H1 (cell line): ENCODE data around the gene C3orf18. TPM values are rescaled to one million over a fixed set of nuclear protein-coding genes. Genes with fewer than 3 reads are reported as not detected.

Experiments used
- BRCA1 ChIP-seq: IDR thresholded peaks from 2 replicates; pipeline ENCODE4 v1.6.1; 2012; ENCODE audit warnings: low read depth, low read length, improper control_type of control experiment
- MAFK ChIP-seq: IDR thresholded peaks from 2 replicates; pipeline ENCODE4 v1.6.1; 2012; ENCODE audit warnings: low read depth, mild to moderate bottlenecking, improper control_type of control experiment, low read length
- RNF2 ChIP-seq: fragments of 200-900, 300-1000 bp; sonication (generic); IDR thresholded peaks from 2 replicates; pipeline ENCODE4 v1.7.1; 2016; ENCODE audit warnings: borderline replicate concordance, low read depth, mild to moderate bottlenecking, antibody characterized with exemption, low read length; ENCODE audit not compliant: poor library complexity, severe bottlenecking; ENCODE audit errors: missing control alignments
- polyA plus RNA-seq, 7 experiments: library from polyadenylated mRNA; depleted of rRNA in 3 of 7; stranded (reverse) in 5 of 7; unstranded in 2 of 7; fragments of >200 nt in 5 of 7; fragments of 200-250 nt in 2 of 7; gene quantifications; 1 replicate in 5 of 7; 2 replicates in 1 of 7; 4 replicates in 1 of 7; pipeline versions ENCODE4 v1.2.1 to v1.2.3, GENCODE V29; 2011 to 2013; ENCODE audit warnings: missing spikeins in 2 of 7, mixed read lengths in 2 of 7
- total RNA-seq: library from RNA; stranded (reverse); fragmentation: NEBNext Ultra II Directional; extraction: Animal tissue kit (Norgen Biotek cat#: 25700); gene quantifications from 2 replicates; pipeline ENCODE4 v1.2.1, GENCODE V29; 2021
- TF ChIP-seq, protein P1 (sequence below): IDR thresholded peaks from 2 replicates; pipeline ENCODE4 v1.6.1; 2012; ENCODE audit warnings: inconsistent platforms

The C3orf18 gene
- total and polyA plus RNA-seq, 2 of the 8 experiments (the other 6 are each of a cell fraction or from before 2014, with no cell fraction given) = 7.5 to 15.0 TPM

DNA sequence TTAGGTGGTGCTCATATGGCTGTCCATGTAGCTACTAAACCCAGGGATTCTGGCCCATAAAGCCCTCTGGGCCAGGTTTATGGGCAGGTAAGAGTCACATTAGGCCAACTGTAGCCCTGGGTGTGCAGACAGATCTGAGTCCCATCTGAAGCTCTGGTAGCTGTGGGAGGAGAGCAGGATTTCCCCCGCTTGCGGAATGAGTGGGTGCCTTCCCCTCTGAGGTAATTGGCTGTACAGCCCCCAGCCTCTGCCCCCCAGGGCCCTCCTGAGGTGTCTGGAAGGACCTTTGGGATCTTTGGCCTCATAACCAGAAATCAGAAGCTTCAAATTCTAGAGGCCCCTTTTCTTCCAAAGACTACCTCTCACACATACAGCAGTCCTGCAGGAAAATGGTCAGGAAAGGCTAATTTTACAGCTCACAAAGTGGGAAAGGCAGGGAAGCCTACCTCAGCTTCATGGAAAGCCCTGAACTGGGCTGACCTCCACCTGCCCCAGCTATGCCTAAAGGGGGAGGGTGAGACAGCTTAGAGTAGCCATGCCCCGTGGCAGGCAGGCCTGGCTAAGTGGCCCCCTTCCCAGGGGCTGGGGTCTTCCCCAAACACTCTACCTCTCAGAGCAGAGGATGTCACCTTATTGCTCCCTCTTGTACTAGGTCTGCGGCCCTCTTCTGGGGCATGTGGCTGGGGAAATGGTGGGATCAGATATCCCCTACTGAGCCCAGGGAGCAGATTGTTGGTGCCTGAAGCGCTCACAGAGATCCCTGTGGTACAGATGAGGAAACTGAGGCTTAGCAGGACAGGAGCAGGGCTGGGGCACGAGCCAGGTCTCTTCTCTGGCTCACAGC is 18.6 kb upstream of the C3orf18 start (continued):
- TF ChIP-seq RNF2 (no peak), BRCA1 (no peak), MAFK (no peak)
- TF ChIP-seq, protein P1, sequence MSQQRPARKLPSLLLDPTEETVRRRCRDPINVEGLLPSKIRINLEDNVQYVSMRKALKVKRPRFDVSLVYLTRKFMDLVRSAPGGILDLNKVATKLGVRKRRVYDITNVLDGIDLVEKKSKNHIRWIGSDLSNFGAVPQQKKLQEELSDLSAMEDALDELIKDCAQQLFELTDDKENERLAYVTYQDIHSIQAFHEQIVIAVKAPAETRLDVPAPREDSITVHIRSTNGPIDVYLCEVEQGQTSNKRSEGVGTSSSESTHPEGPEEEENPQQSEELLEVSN = no peak
